Cardiac ventricle fibroblast (primary cell): ENCODE measurements around the gene DNAJC7. TPM values are rescaled to one million over a fixed set of nuclear protein-coding genes. Genes with fewer than 3 reads are reported as not detected.

Experiments used
- total RNA-seq: library from RNA; depleted of rRNA; stranded (reverse); fragments of >200 nt; gene quantifications from 2 replicates; pipeline ENCODE4 v1.2.3, GENCODE V29; 2015

DNAJC7 gene
- total RNA-seq = 57.4 and 58.8 TPM in 2 replicates

GRCh38 chr17:42016941-42017865 is at the start of gene DNAJC7:
TSS of gene DNAJC7 (minus strand) at chr17:42017439. CDS start at chr17:42017416, 23 bp downstream.

GRCh38 chr17:42050393-42051012 is 33.3 kb upstream of the DNAJC7 start, which contains the start of gene C17orf113:
TSS of gene C17orf113 (minus strand) at chr17:42050601. CDS start at chr17:42043376, 7,225 bp downstream.

GRCh38 chr17:42019509-42020404 is 2.5 kb upstream of the DNAJC7 start, which contains the start of gene NKIRAS2:
TSS of gene NKIRAS2 (plus strand) at chr17:42020090. CDS start at chr17:42021578, 1,488 bp downstream.

GRCh38 chr17:41966463-41967140 is 50.6 kb downstream of the DNAJC7 start, which contains the start of gene CNP:
TSS of gene CNP (plus strand) at chr17:41966795. CDS start at chr17:41966885, 90 bp downstream.

GRCh38 chr17:41930009-41930832 is 87.0 kb downstream of the DNAJC7 start, which contains the start of gene ODAD4:
TSS of gene ODAD4 (plus strand) at chr17:41930617. CDS start at chr17:41930724, 107 bp downstream.

Other genes with a start within 250 kb of the DNAJC7 start
- gene JUP, start 230.7 kb downstream of the DNAJC7 start, total RNA-seq = 22.5 and 23.7 TPM in 2 replicates
- gene P3H4, start 205.5 kb downstream of the DNAJC7 start, total RNA-seq = 52.4 and 54.5 TPM in 2 replicates
- gene FKBP10, start 204.4 kb downstream of the DNAJC7 start, total RNA-seq = 395 and 437 TPM in 2 replicates
- gene NT5C3B, start 181.2 kb downstream of the DNAJC7 start, total RNA-seq = 47.2 and 58.6 TPM in 2 replicates
- gene KLHL10, start 179.6 kb downstream of the DNAJC7 start, total RNA-seq = not detected in 2 replicates
- gene KLHL11, start 152.0 kb downstream of the DNAJC7 start, total RNA-seq = 16.5 and 18.0 TPM in 2 replicates
- gene ACLY, start 98.5 kb downstream of the DNAJC7 start, total RNA-seq = 185 and 187 TPM in 2 replicates
- 0.06 and 0.20 TPM in 2 replicates for gene ODAD4, start 86.8 kb downstream of the DNAJC7 start, total RNA-seq
- gene CNP, start 50.6 kb downstream of the DNAJC7 start, total RNA-seq = 63.9 and 70.5 TPM in 2 replicates
- 38.6 and 40.2 TPM in 2 replicates for gene NKIRAS2, start 2.7 kb upstream of the DNAJC7 start, total RNA-seq
- 0.19 TPM in 1 of 2 replicates, not detected in the other for gene C17orf113, start 33.2 kb upstream of the DNAJC7 start, total RNA-seq
- not detected in 2 replicates for gene ZNF385C, start 81.0 kb upstream of the DNAJC7 start, total RNA-seq
- gene DHX58, start 95.3 kb upstream of the DNAJC7 start, total RNA-seq = 10.2 and 11.9 TPM in 2 replicates
- gene KAT2A, start 103.9 kb upstream of the DNAJC7 start, total RNA-seq = 13.4 and 14.2 TPM in 2 replicates
- not detected in 2 replicates for gene HSPB9, start 105.4 kb upstream of the DNAJC7 start, total RNA-seq
- gene RAB5C, start 137.6 kb upstream of the DNAJC7 start, total RNA-seq = 76.3 and 89.0 TPM in 2 replicates
- gene KCNH4, start 163.7 kb upstream of the DNAJC7 start, total RNA-seq = not detected in 2 replicates
- gene HCRT, start 168.0 kb upstream of the DNAJC7 start, total RNA-seq = not detected in 2 replicates
- 23.5 and 24.0 TPM in 2 replicates for gene GHDC, start 177.1 kb upstream of the DNAJC7 start, total RNA-seq